ENCODE data around the gene CEP112.
"Not testable (repeated sequence)": the region's sequence is repeated elsewhere in the genome, so short reads cannot be mapped to it uniquely, and the experiment has no call there.

The CEP112 gene

GRCh38 chr17:66150708-66151107 lies 41.2 kb downstream of the CEP112 start:
- no peak for DNase-seq

DNA sequence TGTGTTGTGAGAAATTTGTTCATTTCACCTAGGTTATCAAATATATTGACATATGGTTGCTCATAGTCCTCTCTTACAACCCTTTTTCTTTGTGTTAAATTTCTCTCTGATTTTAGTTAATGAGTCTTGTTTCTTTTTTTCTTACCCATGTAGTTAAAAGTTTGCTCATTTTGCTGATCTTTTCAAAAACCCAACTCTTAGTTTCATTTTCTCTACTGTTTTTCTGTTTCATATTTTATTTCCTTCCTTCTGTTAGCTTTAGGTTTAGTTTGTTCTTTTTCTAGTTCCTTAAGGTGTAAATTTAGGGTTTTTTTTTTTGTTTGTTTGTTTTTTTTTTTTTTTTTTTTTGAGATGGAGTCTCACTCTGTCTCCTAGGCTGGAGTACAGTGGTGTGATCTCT lies 42.4 kb downstream of the CEP112 start:
- no peak for DNase-seq

- peak; percentile 64 for DNase-seq
These were observed 45.5 kb downstream of the CEP112 start for GRCh38 chr17:66146394-66146793.

- DNase-seq, result no peak
These were observed 48.2 kb downstream of the CEP112 start for GRCh38 chr17:66143657-66144282.

DNA sequence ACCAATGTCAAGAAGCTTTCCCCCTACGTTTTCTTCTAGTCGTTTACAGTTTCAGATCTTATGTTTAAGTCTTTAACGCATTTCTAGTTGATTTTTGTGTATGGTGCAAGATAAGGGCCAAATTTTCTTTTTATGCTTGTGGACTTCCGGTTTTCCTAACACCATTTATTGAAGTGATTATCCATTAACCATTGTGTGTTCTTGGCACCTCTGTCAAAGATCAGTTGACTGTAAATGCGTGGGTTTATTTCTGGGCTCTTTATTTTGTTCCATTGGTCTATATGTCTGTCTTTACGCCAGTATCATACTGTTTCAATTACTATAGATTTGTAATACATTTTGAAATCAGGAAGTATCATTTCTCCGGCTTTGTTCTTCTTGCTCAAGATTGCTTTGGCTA lies 49.5 kb downstream of the CEP112 start:
- no peak for DNase-seq

GRCh38 chr17:66138120-66138519 lies 53.8 kb downstream of the CEP112 start:
- no peak for DNase-seq

GRCh38 chr17:66135896-66136295 lies 56.0 kb downstream of the CEP112 start:
- DNase-seq, result peak; percentile 48

GRCh38 chr17:66135219-66135618 lies 56.7 kb downstream of the CEP112 start:
- no peak for DNase-seq

DNA sequence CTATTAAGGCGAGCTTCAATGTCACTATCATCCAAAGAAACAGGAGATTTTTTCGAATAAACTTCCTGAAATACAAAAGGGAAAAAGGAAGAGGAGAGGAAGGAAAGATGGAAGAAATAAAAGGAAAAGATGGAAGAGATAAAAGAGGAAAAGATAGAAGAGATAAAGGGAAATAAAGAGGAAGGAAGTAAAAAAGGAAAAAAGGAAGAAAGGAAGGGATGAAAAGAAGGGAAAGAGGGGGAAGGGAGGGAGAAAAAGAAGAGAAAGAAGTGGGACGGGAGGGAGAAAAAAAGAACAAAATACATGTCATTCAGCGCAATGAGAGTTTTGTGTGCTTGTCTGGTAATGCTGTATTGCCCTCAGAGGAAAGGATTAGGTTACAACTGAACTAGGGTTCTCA lies 62.2 kb downstream of the CEP112 start:
- no peak for DNase-seq

- no peak for DNase-seq
These were observed 65.7 kb downstream of the CEP112 start for GRCh38 chr17:66126231-66126630.

- DNase-seq, result no peak
These were observed 68.8 kb downstream of the CEP112 start for GRCh38 chr17:66123163-66123562.

GRCh38 chr17:66115246-66115645 lies 76.7 kb downstream of the CEP112 start:
- no peak for DNase-seq

DNA sequence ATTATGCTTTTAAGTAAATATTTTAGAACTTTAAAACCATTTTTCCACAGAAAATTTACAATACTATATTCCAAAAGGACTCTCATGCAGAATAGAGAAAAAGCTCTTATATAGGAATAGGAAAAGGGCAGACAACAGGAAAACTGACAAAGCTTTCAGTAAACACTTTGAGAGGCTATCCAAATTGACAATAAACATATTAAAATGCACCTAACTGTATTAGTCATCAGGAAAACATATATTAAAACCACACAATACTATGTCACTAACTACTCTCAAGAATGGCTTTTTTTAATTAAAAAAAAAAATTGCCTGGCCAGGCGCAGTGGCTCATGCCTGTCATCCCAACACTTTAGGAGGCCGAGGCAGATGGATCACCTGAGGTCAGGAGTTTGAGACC lies 77.3 kb downstream of the CEP112 start:
- DNase-seq, result no peak

- no peak for DNase-seq
These were observed 84.2 kb downstream of the CEP112 start for GRCh38 chr17:66107731-66108130.

DNA sequence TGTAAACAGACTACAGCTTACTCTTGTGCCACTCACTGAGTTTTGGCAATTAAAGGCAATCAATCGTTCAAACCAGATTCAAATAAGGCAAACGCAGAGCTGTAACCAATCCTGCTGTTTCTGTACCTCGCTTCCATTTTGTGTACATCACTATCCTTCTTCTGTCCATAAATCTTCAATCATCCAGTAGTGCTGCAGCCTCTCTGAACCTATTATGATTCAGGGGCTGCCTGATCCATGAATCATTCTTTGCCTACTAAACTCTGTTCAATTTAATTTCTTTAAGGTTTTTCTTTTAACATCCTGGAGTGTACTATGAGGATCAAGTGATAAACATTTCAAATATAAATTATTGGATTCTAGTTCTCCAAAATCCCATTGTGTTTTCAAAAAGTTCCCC lies 93.9 kb downstream of the CEP112 start:
- no peak for DNase-seq

DNA sequence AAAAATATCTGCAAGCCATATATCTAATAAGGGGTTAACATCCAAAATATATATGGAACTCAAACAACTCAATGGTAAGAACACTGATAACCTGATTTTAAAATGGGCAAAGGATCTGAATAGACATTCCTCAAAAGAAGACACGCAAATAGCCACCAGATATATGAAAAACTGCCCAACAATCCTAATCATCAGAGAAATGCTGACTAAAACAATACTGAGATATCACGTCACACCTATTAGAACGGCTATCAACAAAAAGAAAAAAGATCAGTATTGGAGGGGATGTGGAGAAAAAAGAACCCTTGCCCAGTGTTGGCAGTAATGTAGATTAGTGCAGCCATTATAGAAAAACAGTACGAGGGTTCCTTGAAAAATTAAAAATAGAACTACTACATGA lies 97.2 kb downstream of the CEP112 start:
- DNase-seq, result no peak

GRCh38 chr17:66091445-66092080 lies 100.4 kb downstream of the CEP112 start:
- no peak for DNase-seq

- no peak for DNase-seq
These were observed 102.2 kb downstream of the CEP112 start for GRCh38 chr17:66089764-66090163.

- DNase-seq, result no peak
These were observed 103.8 kb downstream of the CEP112 start for GRCh38 chr17:66088173-66088572.

DNA sequence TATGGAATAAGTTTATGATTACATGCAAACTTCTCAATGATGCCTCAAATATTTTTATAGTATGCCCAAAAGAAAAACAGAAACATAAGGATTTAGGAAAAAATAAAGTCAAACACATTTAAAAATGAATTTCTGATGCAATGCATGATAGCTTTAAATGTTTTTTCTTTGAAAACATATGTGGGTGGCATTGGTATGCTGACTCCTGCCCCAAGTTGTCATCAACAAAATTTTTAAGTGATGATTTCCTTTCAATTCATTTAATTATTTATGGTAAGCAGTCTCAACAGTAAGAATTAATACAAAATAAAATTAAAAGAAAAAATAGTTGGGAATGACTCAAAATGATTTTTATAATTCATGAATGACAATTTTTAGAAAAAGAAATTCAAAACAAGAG lies 104.9 kb downstream of the CEP112 start:
- DNase-seq, result no peak

- DNase-seq, result no peak
These were observed 106.7 kb downstream of the CEP112 start for GRCh38 chr17:66085221-66085620.

- DNase-seq, result not testable (repeated sequence)
These were observed 111.3 kb downstream of the CEP112 start for GRCh38 chr17:66080670-66081069.

GRCh38 chr17:66076546-66077190 lies 115.3 kb downstream of the CEP112 start:
- DNase-seq, result no peak

DNA sequence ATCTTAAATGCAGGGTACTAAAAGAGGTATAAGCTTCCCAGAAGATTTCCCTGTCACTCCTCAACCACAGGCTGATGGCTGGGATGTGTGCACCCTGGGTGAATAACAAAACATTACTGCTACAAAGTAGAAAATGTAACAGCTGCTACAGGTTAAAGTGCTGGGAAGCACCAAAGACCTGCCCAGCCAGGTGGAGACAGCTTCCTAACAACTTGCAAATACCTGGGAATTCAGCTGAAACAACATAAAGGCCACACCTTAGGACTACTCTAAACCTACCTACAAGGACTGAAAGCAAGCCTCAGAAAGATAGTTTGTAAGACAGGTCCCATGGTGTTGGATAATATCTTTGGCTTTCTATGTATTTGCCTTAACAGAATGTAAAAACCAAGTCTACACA lies 118.5 kb downstream of the CEP112 start:
- no peak for DNase-seq

DNA sequence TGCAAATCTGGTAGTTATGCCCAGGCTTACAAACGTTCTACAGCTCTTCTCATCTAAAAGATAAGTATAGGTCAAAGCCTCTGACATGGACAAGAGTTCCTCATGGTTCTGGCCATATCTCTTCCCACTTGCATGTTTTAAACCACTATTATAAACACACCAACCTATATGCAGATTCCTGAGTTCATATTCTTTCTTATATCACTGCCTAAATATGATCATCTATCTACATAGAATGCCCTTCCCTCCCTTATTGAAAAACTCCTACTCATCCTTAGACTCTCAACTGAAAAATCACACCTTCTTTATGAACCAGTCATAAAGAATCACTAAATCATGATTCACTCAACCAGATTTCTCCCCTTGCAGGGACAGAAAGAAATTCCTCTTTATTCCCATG lies 128.2 kb downstream of the CEP112 start:
- DNase-seq, result no peak

All from NCI-H2171 treated with DMSO at 0.1 percent for 48 hours (cell line).